ENCODE measurements around the gene OTOS. TPM values are rescaled to one million over a fixed set of nuclear protein-coding genes. Genes with fewer than 3 reads are reported as not detected.

OTOS gene
- total and polyA plus RNA-seq, 2 of the 4 experiments (the other 2 are of a cell fraction): 0.34 TPM; not detected in 1

DNA sequence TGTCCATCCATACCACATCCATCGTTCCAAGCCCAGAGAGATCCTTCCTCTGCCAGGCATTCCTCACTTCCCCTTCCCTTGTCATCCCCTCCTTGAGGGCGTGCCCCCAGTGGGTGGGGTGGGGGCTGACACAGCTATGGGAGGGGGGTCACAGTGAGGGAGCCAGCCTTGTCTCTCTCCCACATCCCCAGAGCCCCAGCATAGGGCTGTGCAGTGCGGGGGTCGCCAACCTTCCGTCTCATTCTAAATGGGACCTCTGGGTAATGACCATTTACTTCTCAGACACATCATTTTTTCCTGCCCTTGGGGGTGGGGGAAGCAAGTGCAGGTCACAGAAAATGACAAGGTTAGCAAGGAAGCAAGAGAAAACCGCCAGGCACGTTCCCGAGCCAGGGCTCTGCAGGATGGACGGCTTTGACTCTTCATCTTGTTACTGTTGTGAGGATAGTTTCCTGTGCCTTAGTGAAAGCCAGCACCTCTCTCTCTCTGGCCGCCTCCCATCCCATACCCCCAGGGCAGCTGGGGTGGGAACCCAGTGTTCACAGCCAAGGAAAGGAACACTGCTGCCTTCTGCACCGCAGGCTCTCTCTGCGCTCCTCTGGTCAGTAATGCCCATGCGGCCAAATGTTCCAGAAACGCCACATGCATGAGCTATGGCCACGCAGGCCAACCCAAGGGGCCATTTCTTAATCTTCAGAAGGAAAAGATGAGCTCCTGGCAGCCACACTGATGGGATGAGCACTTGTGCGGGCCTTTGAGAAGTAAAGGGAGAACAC, 22.7 kb upstream of the OTOS start:
- dilution Hi-C loops (cut with HindIII; ENCODE audit: low sequenced_read_pairs, unreplicated experiment): no loop called here

More for the DNA sequence above, 22.7 kb upstream of the OTOS start:
- intact Hi-C loops (cut with micrococcal nuclease) (no loop called here), in situ Hi-C loops (cut with MboI; ENCODE audit: low sequenced_read_pairs) (no loop called here)
- Histone ChIP-seq H3K36me3 (ENCODE audit: control insufficient read depth, insufficient read depth, low read length) (no peaks in the 10 kb centered on the region), H2BK120ac (ENCODE audit: low read depth, low read length) (no peak overlapping the region), H2AFZ (replicated peaks; ENCODE audit: low read length, poor library complexity) (no peak overlapping the region), H3K56ac (ENCODE audit: extremely low read depth, insufficient read depth, low read length) (no peak overlapping the region), H3K4me2 (ENCODE audit: low read depth, low read length) (no peak overlapping the region), H2BK5ac (ENCODE audit: low read depth, low read length, poor library complexity, severe bottlenecking) (no peak overlapping the region), H3K4ac (ENCODE audit: low read depth, low read length) (no peak overlapping the region), H4K8ac (ENCODE audit: low read depth in 2 of 2, low read length in 2 of 2) (no peak overlapping the region), H2AK5ac (ENCODE audit: low read depth, low read length) (no peak overlapping the region), H4K5ac (ENCODE audit: low read depth, low read length) (no peak overlapping the region), H3K18ac (ENCODE audit: low read depth, low read length) (no peak overlapping the region), H2BK20ac (ENCODE audit: low read depth, low read length) (no peak overlapping the region), H3K23ac (ENCODE audit: low read depth, low read length) (no peak overlapping the region), H3K4me1 (ENCODE audit: control insufficient read depth, insufficient read depth, low read length) (no peaks in the 10 kb centered on the region), H3K27me3 (ENCODE audit: control insufficient read depth, insufficient read depth, low read length) (peaks cover 21% of the 10 kb centered on the region; the same call in 1 of the 2 replicates), H2BK15ac (ENCODE audit: low read depth, low read length) (no peak overlapping the region), H3K14ac (replicated peaks; ENCODE audit: low read depth, low read length) (no peak overlapping the region), H3K27ac (ENCODE audit: insufficient read depth, low read length) (no peak overlapping the region), H3K79me1 (ENCODE audit: low read depth in 1 of 2, low read length in 2 of 2) (no peaks in the 10 kb centered on the region), H3K9ac (ENCODE audit: low read depth, low read length) (no peak overlapping the region), H2AK9ac (replicated peaks; ENCODE audit: low read depth, low read length, poor library complexity) (no peak overlapping the region), H3K9me1 (ENCODE audit: insufficient read depth, low read length) (no peaks in the 10 kb centered on the region), H4K20me1 (ENCODE audit: insufficient read depth, low read length) (no peaks in the 10 kb centered on the region), H3K9me3 (ENCODE audit: control insufficient read depth, insufficient read depth, low read length) (no peaks in the 10 kb centered on the region), H3K4me3 (ENCODE audit: insufficient read depth, low read depth, low read length) (no peak overlapping the region), H4K91ac (ENCODE audit: insufficient read depth, low read depth, low read length) (no peak overlapping the region)
- TF ChIP-seq MAFK (IDR thresholded peaks at IDR 0.05; ENCODE audit: low read depth, low read length) (no peak), ELK1 (IDR thresholded peaks at IDR 0.05; ENCODE audit: borderline replicate concordance, low read depth, low read length) (no peak), SMC3 (IDR thresholded peaks at IDR 0.05; ENCODE audit: low read depth, low read length) (no peak), POLR2A (IDR thresholded peaks at IDR 0.05; ENCODE audit: low read depth, low read length) (no peak), CHD1 (IDR thresholded peaks at IDR 0.05; ENCODE audit: low read depth, low read length) (no peak), MAZ (IDR thresholded peaks at IDR 0.05; ENCODE audit: borderline replicate concordance, low read depth, low read length) (no peak), RAD21 (IDR thresholded peaks at IDR 0.05; ENCODE audit: low read length) (no peak), FOS (IDR thresholded peaks at IDR 0.05; ENCODE audit: low read depth, low read length) (no peak), BHLHE40 (IDR thresholded peaks at IDR 0.05; ENCODE audit: low read depth, low read length) (no peak)
- TF ChIP-seq, protein P1, sequence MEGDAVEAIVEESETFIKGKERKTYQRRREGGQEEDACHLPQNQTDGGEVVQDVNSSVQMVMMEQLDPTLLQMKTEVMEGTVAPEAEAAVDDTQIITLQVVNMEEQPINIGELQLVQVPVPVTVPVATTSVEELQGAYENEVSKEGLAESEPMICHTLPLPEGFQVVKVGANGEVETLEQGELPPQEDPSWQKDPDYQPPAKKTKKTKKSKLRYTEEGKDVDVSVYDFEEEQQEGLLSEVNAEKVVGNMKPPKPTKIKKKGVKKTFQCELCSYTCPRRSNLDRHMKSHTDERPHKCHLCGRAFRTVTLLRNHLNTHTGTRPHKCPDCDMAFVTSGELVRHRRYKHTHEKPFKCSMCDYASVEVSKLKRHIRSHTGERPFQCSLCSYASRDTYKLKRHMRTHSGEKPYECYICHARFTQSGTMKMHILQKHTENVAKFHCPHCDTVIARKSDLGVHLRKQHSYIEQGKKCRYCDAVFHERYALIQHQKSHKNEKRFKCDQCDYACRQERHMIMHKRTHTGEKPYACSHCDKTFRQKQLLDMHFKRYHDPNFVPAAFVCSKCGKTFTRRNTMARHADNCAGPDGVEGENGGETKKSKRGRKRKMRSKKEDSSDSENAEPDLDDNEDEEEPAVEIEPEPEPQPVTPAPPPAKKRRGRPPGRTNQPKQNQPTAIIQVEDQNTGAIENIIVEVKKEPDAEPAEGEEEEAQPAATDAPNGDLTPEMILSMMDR (conservative IDR thresholded peaks at IDR 0.05; ENCODE audit: low read depth, low read length): no peak
- CTCF ChIA-PET: no interaction called here
- WGBS, 2 experiments (ENCODE audit: extremely low coverage in 2 of 2, insufficient read length in 1 of 2): 58% methylated on average over 3 of the region's 16 CpGs; no CpG with 5 or more reads in 1 of the 2 experiments
- POLR2A ChIA-PET (ENCODE audit: unreplicated experiment): no interaction called here
- no TSS peak for BruUV-seq (replicated peaks)
- DNase-seq: no peak
- ATAC-seq (ENCODE audit: low read depth): no peak

Measured in IMR-90 (cell line).